A549 (cell line): ENCODE measurements around the gene RTN4. TPM values are rescaled to one million over a fixed set of nuclear protein-coding genes. Genes with fewer than 3 reads are reported as not detected.

Experiments
- ATAC-seq, 2 experiments: fragments of 200-7000 bp in 1 of 2; fragments of >200 bp in 1 of 2; cut with Nextera tagmentation in 1 of 2; cut with Tn5 transposase in 1 of 2; 3 replicates each; pipeline versions ENCODE4 v1.8.0 to v1.9.1; 2018 to 2020; ENCODE audit warnings: mild to moderate bottlenecking in 1 of 2, moderate library complexity in 1 of 2
- CTCF ChIA-PET: fragments of 300-600 bp; sonication (Branson Sonifier 250); formaldehyde crosslinking; extraction: SDS; loops from one replicate; lab custom pipeline; 2021; ENCODE audit warnings: antibody characterized with exemption, inconsistent platforms; lab: Yijun Ruan, JAX
- POLR2A ChIA-PET: fragments of 350-600 bp; formaldehyde crosslinking; extraction: SDS; loops from one replicate; lab custom pipeline; 2021; ENCODE audit warnings: antibody characterized with exemption, inconsistent platforms; lab: Yijun Ruan, JAX
- DNase-seq, 2 experiments: peaks; one replicate each; pipeline versions ENCODE4 v3.0.0 to v3.0.0-alpha.2; 2011 to 2016; ENCODE audit warnings: low read depth in 1 of 2, low spot score in 1 of 2
- FAIRE-seq: peaks from 2 replicates; lab custom pipeline; 2011; peaks lifted over from hg19 to GRCh38; lab: Jason Lieb, UNC
- H3K27ac ChIP-seq, 2 experiments: fragments of >200 bp; sonication (Bioruptor Twin); formaldehyde crosslinking; 3 replicates each; pipeline ENCODE4 v1.5.1; 2016 to 2017
- H3K4me1 ChIP-seq: fragments of >200 bp; sonication (Bioruptor Twin); formaldehyde crosslinking; 3 replicates; pipeline ENCODE4 v1.6.1; 2016
- H3K4me2 ChIP-seq: fragments of >200 bp; sonication (Bioruptor Twin); formaldehyde crosslinking; 3 replicates; pipeline ENCODE4 v1.6.1; 2016
- H3K4me3 ChIP-seq: fragments of >200 bp; sonication (Bioruptor Twin); formaldehyde crosslinking; 3 replicates; pipeline ENCODE4 v1.5.1; 2016
- H3K9me3 ChIP-seq: fragments of >200 bp; sonication (Bioruptor Twin); formaldehyde crosslinking; 3 replicates; pipeline ENCODE4 v1.6.1; 2016
- BCL3 ChIP-seq: fragments of >200 bp; sonication (Bioruptor Twin); formaldehyde crosslinking; IDR thresholded peaks from 3 replicates; pipeline ENCODE4 v1.6.1; 2016
- CBX8 ChIP-seq: fragments of 200-600 bp; sonication (generic); IDR thresholded peaks from 2 replicates; pipeline ENCODE4 v1.6.1; 2016
- CHD2 ChIP-seq: fragments of 150-350 bp; IDR thresholded peaks from 2 replicates; pipeline ENCODE4 v1.6.1; 2014; ENCODE audit warnings: low read length; ENCODE audit not compliant: partially characterized antibody
- CHD4 ChIP-seq: fragments of 200-600 bp; sonication (generic); IDR thresholded peaks from 2 replicates; pipeline ENCODE4 v1.6.1; 2016; ENCODE audit warnings: antibody characterized with exemption, mild to moderate bottlenecking, borderline replicate concordance
- EHF ChIP-seq: fragments of 250-450 bp; sonication (Bioruptor Pico); IDR thresholded peaks from 2 replicates; pipeline ENCODE4 v1.5.0; 2020; ENCODE audit warnings: mild to moderate bottlenecking
- EHMT2 ChIP-seq: fragments of 200-600 bp; sonication (generic); IDR thresholded peaks from 2 replicates; pipeline ENCODE4 v1.6.1; 2016; ENCODE audit warnings: antibody characterized with exemption, low read depth, mild to moderate bottlenecking, moderate library complexity
- ELK1 ChIP-seq: fragments of 150-350 bp; IDR thresholded peaks from 2 replicates; pipeline ENCODE4 v1.6.1; 2014; ENCODE audit warnings: low read depth, mild to moderate bottlenecking, low read length
- EP300 ChIP-seq, 2 experiments: fragments of >200 bp; sonication (Bioruptor Twin); formaldehyde crosslinking; IDR thresholded peaks; 2 replicates in 1 of 2; 3 replicates in 1 of 2; pipeline ENCODE4 v1.6.1; 2016 to 2017
- ESRRA ChIP-seq: fragments of 150-350 bp; IDR thresholded peaks from 2 replicates; pipeline ENCODE4 v1.6.1; 2014; ENCODE audit warnings: mild to moderate bottlenecking, low read length, borderline replicate concordance
- FOSL2 ChIP-seq, 2 experiments: fragments of 450-650 bp in 1 of 2; fragments of >200 bp in 1 of 2; sonication (Bioruptor Twin) in 1 of 2; formaldehyde crosslinking; IDR thresholded peaks; 2 replicates each; pipeline versions ENCODE4 v1.5.0 to v1.6.1; 2016 to 2020; ENCODE audit warnings: mild to moderate bottlenecking in 1 of 2, moderate library complexity in 1 of 2
- GATA3 ChIP-seq: IDR thresholded peaks from 2 replicates; pipeline ENCODE4 v1.6.1; 2012; ENCODE audit warnings: borderline replicate concordance
- HDAC2 ChIP-seq: fragments of 200-600 bp; sonication (generic); IDR thresholded peaks from 2 replicates; pipeline ENCODE4 v1.6.1; 2016
- JUNB ChIP-seq: fragments of >200 bp; sonication (Bioruptor Twin); formaldehyde crosslinking; IDR thresholded peaks from 2 replicates; pipeline ENCODE4 v1.6.1; 2016
- MAZ ChIP-seq: fragments of 150-350 bp; IDR thresholded peaks from 2 replicates; pipeline ENCODE4 v1.6.1; 2014; ENCODE audit warnings: antibody characterized with exemption, low read depth, low read length, borderline replicate concordance
- NPAS2 ChIP-seq: fragments of 250-450 bp; sonication (Bioruptor Pico); IDR thresholded peaks from 2 replicates; pipeline ENCODE4 v1.8.0; 2022; ENCODE audit warnings: mild to moderate bottlenecking, moderate library complexity, borderline replicate concordance
- PHF8 ChIP-seq: fragments of 200-600 bp; sonication (generic); IDR thresholded peaks from 2 replicates; pipeline ENCODE4 v1.6.1; 2016; ENCODE audit warnings: low read depth, mild to moderate bottlenecking, antibody characterized with exemption, moderate library complexity, borderline replicate concordance
- POLR2AphosphoS2 ChIP-seq: conservative IDR thresholded peaks from 2 replicates; pipeline ENCODE4 v1.6.1; 2012; ENCODE audit warnings: low read length, improper control_type of control experiment, inconsistent platforms
- RCOR1 ChIP-seq: fragments of 150-350 bp; IDR thresholded peaks from 2 replicates; pipeline ENCODE4 v1.6.1; 2014; ENCODE audit warnings: antibody characterized with exemption, low read length, low read depth
- RFX5 ChIP-seq: fragments of 450-650 bp; IDR thresholded peaks from 2 replicates; pipeline ENCODE4 v1.7.1; 2014; ENCODE audit warnings: antibody characterized with exemption, mild to moderate bottlenecking, moderate library complexity
- SREBF2 ChIP-seq: fragments of 450-650 bp; IDR thresholded peaks from 2 replicates; pipeline ENCODE4 v1.6.1; 2014; ENCODE audit warnings: mild to moderate bottlenecking, moderate library complexity
- TFCP2L1 ChIP-seq: fragments of 250-450 bp; sonication (Bioruptor Pico); IDR thresholded peaks from 2 replicates; pipeline ENCODE4 v1.5.0; 2021; ENCODE audit warnings: mild to moderate bottlenecking
- ZC3H11A ChIP-seq: fragments of 450-650 bp; IDR thresholded peaks from 2 replicates; pipeline ENCODE4 v1.6.1; 2014; ENCODE audit warnings: antibody characterized with exemption, mild to moderate bottlenecking
- ZNF302 ChIP-seq: fragments of 250-450 bp; sonication (Bioruptor Pico); IDR thresholded peaks from 2 replicates; pipeline ENCODE4 v1.9.0; 2021; ENCODE audit warnings: inconsistent platforms, mild to moderate bottlenecking, moderate library complexity
- WGBS: methylation state at CpG from one replicate; pipeline ENCODE4 v1.1.6; 2017; ENCODE audit errors: missing lambda C conversion rate; 5-methylcytosine and 5-hydroxymethylcytosine counted together
- polyA plus RNA-seq, 4 experiments: library from polyadenylated mRNA; depleted of rRNA in 3 of 4; stranded (reverse); fragments of >200 nt; fragmentation: RNase III in 1 of 4; extraction: RNeasy Plus Mini Kit Qiagen cat#74134 plus additional on column Dnase treatment in 1 of 4; gene quantifications; 2 replicates in 3 of 4; 3 replicates in 1 of 4; pipeline ENCODE4 v1.2.3, GENCODE V29; 2011 to 2017

RTN4 gene
- polyA plus RNA-seq, 2 of the 4 experiments (the other 2 are of a cell fraction): 302 to 403 TPM

- Histone ChIP-seq H3K4me1 (peaks cover 87% of the 10 kb centered on the region), H3K27ac (no peak overlapping the region), H3K4me2 (peak overlapping the region; percentile 22; the same call in 2 of the 3 replicates), H3K9me3 (no peaks in the 10 kb centered on the region)
- DNase-seq: no peak
- WGBS: 75% methylated on average over 3 of the region's 3 CpGs
- CTCF ChIA-PET: interaction anchor here (0.9 to 16.6 kb wide), 5 partner anchors 9 to 168 kb away, joined by 3 to 351 read pairs (median 5); no protein-coding TSS in a partner anchor
- POLR2A ChIA-PET: interaction anchor here (0.6 kb wide), 1 partner anchor 28 kb away, joined by 3 read pairs; no protein-coding TSS in a partner anchor
- ATAC-seq: no peak
- no peak for FAIRE-seq
- TF ChIP-seq POLR2AphosphoS2 (no peak), SREBF2 (no peak), EP300 (IDR thresholded peaks at IDR 0.05) (no peak), CBX8 (no peak), FOSL2 (IDR thresholded peaks at IDR 0.05) (no peak), FOSL2 (CRISPR knock-in tag; IDR thresholded peaks at IDR 0.05) (no peak), ZC3H11A (no peak), RFX5 (no peak), ESRRA (no peak), ZNF302 (no peak), EHMT2 (no peak), RCOR1 (no peak), JUNB (no peak), CHD2 (no peak), GATA3 (no peak), ELK1 (no peak), HDAC2 (no peak), BCL3 (no peak), NPAS2 (CRISPR knock-in tag) (no peak), CHD4 (no peak)
- TF ChIP-seq, all 56 proteins: peak for 0
- H3K4me3 ChIP-seq: no peak overlapping the region
Observed at GRCh38 chr2:55006306-55006705, 43.9 kb downstream of the RTN4 start.

- Histone ChIP-seq H3K4me1 (peaks cover 87% of the 10 kb centered on the region), H3K4me2 (peak overlapping the region; percentile 15; the same call in 2 of the 3 replicates), H3K9me3 (no peaks in the 10 kb centered on the region), H3K4me3 (no peak overlapping the region), H3K27ac (no peak overlapping the region)
- no peak for TF ChIP-seq EHMT2
- TF ChIP-seq RCOR1: no peak
- TF ChIP-seq ZNF302: no peak
- TF ChIP-seq PHF8: no peak
- no peak for TF ChIP-seq CHD2
- no peak for TF ChIP-seq ZC3H11A
- no peak for TF ChIP-seq FOSL2 (IDR thresholded peaks at IDR 0.05)
- TF ChIP-seq FOSL2 (CRISPR knock-in tag; IDR thresholded peaks at IDR 0.05): no peak
- no peak for TF ChIP-seq GATA3
- no peak for TF ChIP-seq MAZ
- no peak for TF ChIP-seq TFCP2L1 (CRISPR knock-in tag)
- TF ChIP-seq JUNB: no peak
- TF ChIP-seq ESRRA: no peak
- TF ChIP-seq EHF (CRISPR knock-in tag): no peak
- FAIRE-seq: no peak
- no peak for ATAC-seq
- ChIA-PET CTCF (interaction anchor here (1.4 to 2.3 kb wide), 3 partner anchors 11 to 164 kb away, joined by 3 to 11 read pairs (median 5); no protein-coding TSS in a partner anchor), POLR2A (interaction anchor here (0.6 kb wide), 1 partner anchor 45 kb away, joined by 3 read pairs; no protein-coding TSS in a partner anchor)
- 81% methylated on average over 10 of the region's 10 CpGs for WGBS
- no peak for DNase-seq
Observed at GRCh38 chr2:55003706-55004639, 46.3 kb downstream of the RTN4 start.
